Measurements from ENCODE around the gene SLC19A1. TPM values are rescaled to one million over a fixed set of nuclear protein-coding genes. Genes with fewer than 3 reads are reported as not detected.
"Not testable (repeated sequence)": the region's sequence is repeated elsewhere in the genome, so short reads cannot be mapped to it uniquely, and the experiment has no call there.

The SLC19A1 gene
- total and polyA plus RNA-seq, 10 donors = 7.5 to 52.8 (median 32.4) TPM

DNA sequence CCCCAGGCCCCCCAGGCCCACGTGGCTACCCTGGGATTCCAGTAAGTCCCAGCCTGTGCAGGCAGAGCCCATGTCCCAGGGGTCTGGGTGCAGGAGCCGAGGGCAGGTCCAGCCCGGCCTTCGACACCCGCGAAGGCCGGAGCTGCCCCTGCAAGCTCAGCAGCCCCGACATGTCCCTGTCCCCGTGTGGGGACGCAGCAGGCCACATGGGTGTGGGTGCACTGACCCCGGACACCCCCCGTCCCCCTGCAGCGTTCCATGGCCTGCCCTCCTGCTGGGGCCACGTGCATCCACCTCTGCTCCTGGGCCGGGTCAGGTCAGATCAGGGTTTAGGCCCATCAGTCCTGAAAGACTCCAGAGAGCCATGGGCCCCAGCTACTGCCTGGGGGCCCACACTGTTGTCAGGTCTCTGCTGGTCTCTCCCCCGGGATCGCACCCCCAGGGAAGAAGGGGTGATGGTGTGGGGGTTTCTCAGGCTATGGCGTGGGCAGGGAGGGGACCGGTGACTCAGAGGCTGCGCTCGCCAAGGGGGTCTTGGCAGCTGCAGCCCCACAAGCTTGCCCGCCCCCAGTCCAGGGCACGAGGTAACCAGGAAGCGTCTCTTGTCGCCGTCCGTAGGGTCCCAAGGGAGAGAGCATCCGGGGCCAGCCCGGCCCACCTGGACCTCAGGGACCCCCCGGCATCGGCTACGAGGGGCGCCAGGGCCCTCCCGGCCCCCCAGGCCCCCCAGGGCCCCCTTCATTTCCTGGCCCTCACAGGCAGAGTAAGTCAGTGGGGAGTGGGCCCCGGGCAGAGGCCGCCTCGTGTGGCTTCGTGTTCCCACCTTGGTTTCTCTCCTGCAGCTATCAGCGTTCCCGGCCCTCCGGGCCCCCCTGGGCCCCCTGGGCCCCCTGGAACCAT lies 37.5 kb downstream of the SLC19A1 start:
- H3K4me3 ChIP-seq = no peak overlapping the region
- no peak for TF ChIP-seq POLR2A (IDR thresholded peaks at IDR 0.05)
- TF ChIP-seq POLR2AphosphoS5 (IDR thresholded peaks at IDR 0.05) = peak in 2 of 3 donors; percentile 20 to 32
- H3K36me3 ChIP-seq = peaks cover 0 to 36% (median under 1%) of the 10 kb centered on the region in 6 donors
- H3K9me3 ChIP-seq = no peaks in the 10 kb centered on the region
- no peaks in the 10 kb centered on the region for H3K27me3 ChIP-seq (replicated peaks in 1 of 7)
- 80 to 89% (median 88%) methylated on average over 24 to 41 of the region's 41 CpGs for WGBS, 5 donors
- peak; percentile 66 for DNase-seq
- H3K27ac ChIP-seq = no peak overlapping the region
- intact Hi-C loops (cut with DNase I; ENCODE audit: low total_unique reads) = no loop called here
- H3K4me1 ChIP-seq = no peaks in the 10 kb centered on the region

DNA sequence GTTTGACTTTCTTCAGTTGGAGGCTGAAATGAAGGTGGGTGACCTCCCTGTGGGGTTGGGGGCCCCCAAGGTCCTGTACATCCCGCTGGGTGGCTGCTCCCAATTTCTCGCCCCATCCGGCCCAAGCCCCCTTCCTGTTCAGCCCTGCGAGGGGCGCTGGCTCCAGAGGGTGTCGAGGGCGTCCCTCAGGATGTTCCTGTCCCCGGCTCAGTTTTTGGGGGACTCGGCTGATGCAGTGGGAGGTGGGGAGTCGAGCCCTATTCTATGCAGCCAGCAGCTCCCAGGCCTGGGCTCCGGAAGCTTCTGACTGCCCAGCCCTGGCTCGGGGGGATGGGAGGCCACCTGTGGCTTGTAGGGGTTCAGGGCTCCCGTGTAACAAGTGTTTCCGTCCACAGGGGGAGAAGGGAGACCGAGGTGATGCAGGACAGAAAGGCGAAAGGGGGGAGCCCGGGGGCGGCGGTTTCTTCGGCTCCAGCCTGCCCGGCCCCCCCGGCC lies 38.2 kb downstream of the SLC19A1 start:
- 78 to 91% (median 90%) methylated on average over 7 to 22 of the region's 22 CpGs for WGBS, 5 donors

DNA sequence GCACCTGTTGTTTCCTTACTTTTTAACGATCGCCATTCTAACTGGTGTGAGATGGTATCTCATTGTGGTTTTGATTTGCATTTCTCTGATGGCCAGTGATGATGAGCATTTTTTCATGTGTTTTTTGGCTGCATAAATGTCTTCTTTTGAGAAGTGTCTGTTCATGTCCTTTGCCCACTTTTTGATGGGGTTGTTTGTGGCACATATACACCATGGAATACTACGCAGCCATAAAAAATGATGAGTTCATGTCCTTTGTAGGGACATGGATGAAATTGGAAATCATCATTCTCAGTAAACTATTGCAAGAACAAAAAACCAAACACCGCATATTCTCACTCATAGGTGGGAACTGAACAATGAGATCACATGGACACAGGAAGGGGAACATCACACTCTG lies 39.0 kb downstream of the SLC19A1 start:
- DNase-seq; H3K4me3 ChIP-seq; H3K4me1 ChIP-seq; intact Hi-C loops (cut with DNase I; ENCODE audit: low total_unique reads); H3K27ac ChIP-seq; H3K9me3 ChIP-seq; H3K27me3 ChIP-seq (replicated peaks in 1 of 7): not testable (repeated sequence)
- 79 to 87% (median 82%) methylated on average over 3 to 4 of the region's 4 CpGs for WGBS, 5 donors
- H3K36me3 ChIP-seq = peaks cover 0 to 41% (median 0%) of the 10 kb centered on the region in 6 donors

More for the DNA sequence above, 38.2 kb downstream of the SLC19A1 start:
- Histone ChIP-seq H3K27me3 (replicated peaks in 1 of 7) (no peaks in the 10 kb centered on the region), H3K36me3 (peaks cover 0 to 35% (median 0%) of the 10 kb centered on the region in 6 donors), H3K9me3 (no peaks in the 10 kb centered on the region), H3K4me3 (no peak overlapping the region), H3K27ac (no peak overlapping the region), H3K4me1 (no peaks in the 10 kb centered on the region)
- TF ChIP-seq, protein P1, sequence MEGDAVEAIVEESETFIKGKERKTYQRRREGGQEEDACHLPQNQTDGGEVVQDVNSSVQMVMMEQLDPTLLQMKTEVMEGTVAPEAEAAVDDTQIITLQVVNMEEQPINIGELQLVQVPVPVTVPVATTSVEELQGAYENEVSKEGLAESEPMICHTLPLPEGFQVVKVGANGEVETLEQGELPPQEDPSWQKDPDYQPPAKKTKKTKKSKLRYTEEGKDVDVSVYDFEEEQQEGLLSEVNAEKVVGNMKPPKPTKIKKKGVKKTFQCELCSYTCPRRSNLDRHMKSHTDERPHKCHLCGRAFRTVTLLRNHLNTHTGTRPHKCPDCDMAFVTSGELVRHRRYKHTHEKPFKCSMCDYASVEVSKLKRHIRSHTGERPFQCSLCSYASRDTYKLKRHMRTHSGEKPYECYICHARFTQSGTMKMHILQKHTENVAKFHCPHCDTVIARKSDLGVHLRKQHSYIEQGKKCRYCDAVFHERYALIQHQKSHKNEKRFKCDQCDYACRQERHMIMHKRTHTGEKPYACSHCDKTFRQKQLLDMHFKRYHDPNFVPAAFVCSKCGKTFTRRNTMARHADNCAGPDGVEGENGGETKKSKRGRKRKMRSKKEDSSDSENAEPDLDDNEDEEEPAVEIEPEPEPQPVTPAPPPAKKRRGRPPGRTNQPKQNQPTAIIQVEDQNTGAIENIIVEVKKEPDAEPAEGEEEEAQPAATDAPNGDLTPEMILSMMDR (IDR thresholded peaks at IDR 0.05 in 8 of 11, conservative IDR thresholded peaks at IDR 0.05 in 3 of 11) = no peak
- no peak for TF ChIP-seq POLR2AphosphoS5 (IDR thresholded peaks at IDR 0.05)
- TF ChIP-seq POLR2A (IDR thresholded peaks at IDR 0.05) = no peak
- intact Hi-C loops (cut with DNase I; ENCODE audit: low total_unique reads) = no loop called here
- peak; percentile 70 for DNase-seq

DNA sequence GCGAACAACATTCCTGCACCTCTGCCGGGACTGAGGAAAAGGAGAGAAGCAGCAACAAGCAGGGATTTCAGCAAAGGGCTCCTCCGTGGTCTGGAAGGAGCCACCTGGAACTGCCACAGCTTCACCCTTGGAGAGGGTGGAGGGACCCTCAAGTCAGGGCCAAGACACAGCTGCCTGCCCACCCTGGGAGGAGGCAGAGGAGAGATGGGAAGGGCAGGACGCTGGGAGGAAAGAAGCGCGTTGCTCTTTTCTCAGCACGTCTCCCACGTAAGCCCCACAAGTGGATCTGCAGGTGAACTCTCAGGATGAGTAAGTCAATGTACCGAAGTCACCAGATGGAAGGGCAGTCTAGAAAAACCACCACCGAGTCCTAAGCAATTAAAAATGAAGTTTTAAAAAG lies 39.6 kb downstream of the SLC19A1 start:
- intact Hi-C loops (cut with DNase I; ENCODE audit: low total_unique reads) = no loop called here
- TF ChIP-seq POLR2AphosphoS5 (IDR thresholded peaks at IDR 0.05) (no peak), POLR2A (IDR thresholded peaks at IDR 0.05) (no peak)
- TF ChIP-seq, protein P1 (IDR thresholded peaks at IDR 0.05 in 8 of 11, conservative IDR thresholded peaks at IDR 0.05 in 3 of 11) = no peak
- Histone ChIP-seq H3K36me3 (peaks cover 0 to 47% (median 3%) of the 10 kb centered on the region in 6 donors), H3K4me3 (no peak overlapping the region), H3K4me1 (peaks cover 0 to 1% (median 0%) of the 10 kb centered on the region in 6 donors), H3K27ac (no peak overlapping the region), H3K9me3 (no peaks in the 10 kb centered on the region), H3K27me3 (replicated peaks in 1 of 7) (no peaks in the 10 kb centered on the region)
- peak; percentile 46 for DNase-seq
- 74 to 86% (median 84%) methylated on average over 10 of the region's 10 CpGs for WGBS, 5 donors

DNA sequence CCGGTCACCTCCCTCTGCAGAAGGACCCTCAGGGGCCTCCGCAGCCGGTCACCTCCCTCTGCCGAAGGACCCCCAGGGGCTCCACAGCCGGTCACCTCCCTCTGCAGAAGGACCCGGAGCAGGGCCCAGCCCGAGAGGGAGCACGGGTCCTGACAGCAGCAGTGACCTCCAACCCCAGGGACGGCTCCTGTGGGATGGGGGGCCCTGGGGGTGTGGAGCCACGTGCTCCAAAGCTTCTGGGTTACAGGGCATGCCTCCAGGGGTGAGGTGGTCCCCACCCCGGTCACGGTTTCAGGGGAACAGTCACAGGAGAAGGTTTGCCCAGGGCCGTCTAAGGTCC lies 40.3 kb downstream of the SLC19A1 start:
- Histone ChIP-seq H3K27me3 (replicated peaks in 1 of 7) (no peaks in the 10 kb centered on the region), H3K9me3 (no peaks in the 10 kb centered on the region), H3K4me3 (no peak overlapping the region), H3K4me1 (peaks cover 0 to 8% (median 2%) of the 10 kb centered on the region in 6 donors), H3K36me3 (peaks cover 0 to 54% (median 6%) of the 10 kb centered on the region in 6 donors), H3K27ac (no peak overlapping the region)
- intact Hi-C loops (cut with DNase I; ENCODE audit: low total_unique reads) = no loop called here
- TF ChIP-seq POLR2AphosphoS5 (IDR thresholded peaks at IDR 0.05) (no peak), POLR2A (IDR thresholded peaks at IDR 0.05) (no peak)
- TF ChIP-seq, protein P1 (IDR thresholded peaks at IDR 0.05 in 8 of 11, conservative IDR thresholded peaks at IDR 0.05 in 3 of 11) = no peak
- 84 to 90% (median 86%) methylated on average over 11 to 13 of the region's 13 CpGs for WGBS, 5 donors
- peak; percentile 58 for DNase-seq

DNA sequence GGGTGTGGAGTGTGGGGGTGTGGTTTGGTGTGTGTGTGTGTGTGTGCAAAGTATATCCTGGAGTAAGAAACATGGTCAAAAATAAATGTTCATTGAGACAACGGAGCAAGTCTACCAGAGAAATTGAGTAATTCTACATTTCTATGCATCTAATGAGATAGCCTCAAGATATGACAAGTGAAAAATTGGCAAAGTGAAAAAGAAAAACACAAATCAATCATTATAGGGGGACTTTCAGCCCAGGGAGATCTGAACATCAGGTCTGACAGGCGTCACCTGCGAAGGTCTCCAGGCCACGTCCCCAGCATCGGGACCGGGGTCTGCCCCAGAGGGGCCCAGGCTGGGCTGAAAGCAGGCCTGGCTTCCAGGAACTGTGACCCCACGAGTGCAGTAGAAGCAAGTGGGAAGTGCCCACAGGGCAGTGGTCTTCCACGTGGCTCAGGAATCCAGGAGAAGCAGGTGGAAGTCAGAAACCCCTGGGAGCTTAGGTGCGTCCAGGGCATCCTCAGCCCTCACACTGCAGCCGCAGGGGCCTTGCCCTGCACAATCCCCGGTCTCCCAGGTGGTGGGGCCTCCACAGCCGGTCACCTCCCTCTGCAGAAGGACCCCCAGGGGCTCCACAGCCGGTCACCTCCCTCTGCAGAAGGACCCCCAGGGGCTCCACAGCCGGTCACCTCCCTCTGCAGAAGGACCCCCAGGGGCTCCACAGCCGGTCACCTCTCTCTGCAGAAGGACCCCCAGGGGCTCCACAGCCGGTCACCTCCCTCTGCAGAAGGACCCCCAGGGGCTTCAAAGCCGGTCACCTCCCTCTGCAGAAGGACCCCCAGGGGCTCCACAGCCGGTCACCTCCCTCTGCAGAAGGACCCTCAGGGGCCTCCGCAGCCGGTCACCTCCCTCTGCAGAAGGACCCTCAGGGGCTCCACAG lies 40.9 kb downstream of the SLC19A1 start:
- H3K4me3 ChIP-seq; H3K9me3 ChIP-seq; H3K27ac ChIP-seq; intact Hi-C loops (cut with DNase I; ENCODE audit: low total_unique reads); H3K27me3 ChIP-seq (replicated peaks in 1 of 7): not testable (repeated sequence)
- DNase-seq = peak; percentile 49
- 83 to 88% (median 84%) methylated on average over 7 to 20 of the region's 20 CpGs for WGBS, 5 donors
- Histone ChIP-seq H3K4me1 (peaks cover 0 to 14% (median 5%) of the 10 kb centered on the region in 6 donors), H3K36me3 (peaks cover 0 to 55% (median 8%) of the 10 kb centered on the region in 6 donors)
